Ectodermal cell (in vitro differentiated cells): ENCODE measurements around the gene RNASET2.
"Not testable (repeated sequence)": the region's sequence is repeated elsewhere in the genome, so short reads cannot be mapped to it uniquely, and the experiment has no call there.

Experiments used
- H3K27ac ChIP-seq: 2 replicates; pipeline ENCODE4 v1.7.0; 2013; ENCODE audit warnings: mild to moderate bottlenecking, low read depth, low read length; ENCODE audit not compliant: insufficient read depth, poor library complexity, severe bottlenecking
- H3K27me3 ChIP-seq: 2 replicates; pipeline ENCODE4 v1.7.0; 2013; ENCODE audit warnings: mild to moderate bottlenecking, low read length; ENCODE audit not compliant: insufficient read depth, control insufficient read depth, poor library complexity, severe bottlenecking
- H3K36me3 ChIP-seq: one replicate; pipeline ENCODE4 v1.7.0; 2013; ENCODE audit warnings: low read length; ENCODE audit not compliant: control insufficient read depth, insufficient read depth
- H3K4me1 ChIP-seq: one replicate; pipeline ENCODE4 v1.7.0; 2013; ENCODE audit warnings: low read length; ENCODE audit not compliant: control insufficient read depth, insufficient read depth
- H3K4me3 ChIP-seq: 2 replicates; pipeline ENCODE4 v1.7.0; 2013; ENCODE audit warnings: low read depth, low read length, control low read depth; ENCODE audit not compliant: insufficient read depth
- H3K9me3 ChIP-seq: 2 replicates; pipeline ENCODE4 v1.7.0; 2013; ENCODE audit warnings: mild to moderate bottlenecking, low read length, moderate library complexity; ENCODE audit not compliant: control insufficient read depth
- WGBS, 2 experiments: methylation state at CpG; one replicate each; pipeline ENCODE4 v1.1.7; 2013; ENCODE audit warnings: missing lambda C conversion rate in 2 of 2; 5-methylcytosine and 5-hydroxymethylcytosine counted together

Gene RNASET2

GRCh38 chr6:166904101-166904746, 52.1 kb downstream of the RNASET2 start:
- Histone ChIP-seq H3K27me3 (no peaks in the 10 kb centered on the region), H3K4me1 (peaks cover 21% of the 10 kb centered on the region), H3K36me3 (no peaks in the 10 kb centered on the region), H3K9me3 (no peaks in the 10 kb centered on the region), H3K27ac (no peak overlapping the region), H3K4me3 (no peak overlapping the region)
- 49 to 56% methylated on average over 23 of the region's 23 CpGs for WGBS, 2 experiments

- Histone ChIP-seq H3K27me3 (no peaks in the 10 kb centered on the region), H3K36me3 (no peaks in the 10 kb centered on the region), H3K4me3 (no peak overlapping the region), H3K27ac (no peak overlapping the region), H3K4me1 (peaks cover 21% of the 10 kb centered on the region), H3K9me3 (no peaks in the 10 kb centered on the region)
- 88 to 89% methylated on average over 13 of the region's 13 CpGs for WGBS, 2 experiments
These were observed 52.9 kb downstream of the RNASET2 start for GRCh38 chr6:166903500-166903899.

GRCh38 chr6:166903027-166903426, 53.3 kb downstream of the RNASET2 start:
- Histone ChIP-seq H3K4me1 (peaks cover 21% of the 10 kb centered on the region), H3K9me3 (no peaks in the 10 kb centered on the region), H3K4me3 (no peak overlapping the region), H3K27me3 (no peaks in the 10 kb centered on the region), H3K27ac (no peak overlapping the region), H3K36me3 (no peaks in the 10 kb centered on the region)
- 87 to 91% methylated on average over 8 of the region's 8 CpGs for WGBS, 2 experiments

- Histone ChIP-seq H3K9me3 (no peaks in the 10 kb centered on the region), H3K4me3 (no peak overlapping the region), H3K27ac (no peak overlapping the region), H3K36me3 (no peaks in the 10 kb centered on the region), H3K27me3 (no peaks in the 10 kb centered on the region), H3K4me1 (peaks cover 21% of the 10 kb centered on the region)
- 95% methylated on average over 33 of the region's 33 CpGs for WGBS, 2 experiments
These were observed 54.1 kb downstream of the RNASET2 start for GRCh38 chr6:166902211-166902755.

GRCh38 chr6:166901626-166902025, 54.7 kb downstream of the RNASET2 start:
- Histone ChIP-seq H3K9me3 (no peaks in the 10 kb centered on the region), H3K27me3 (no peaks in the 10 kb centered on the region)
- WGBS, 2 experiments, result 96 to 97% methylated on average over 45 of the region's 45 CpGs

GRCh38 chr6:166900956-166901607, 55.3 kb downstream of the RNASET2 start:
- Histone ChIP-seq H3K4me3 (no peak overlapping the region), H3K27me3 (no peaks in the 10 kb centered on the region), H3K4me1 (peaks cover 21% of the 10 kb centered on the region), H3K27ac (no peak overlapping the region), H3K9me3 (no peaks in the 10 kb centered on the region), H3K36me3 (no peaks in the 10 kb centered on the region)
- WGBS, 2 experiments, result 95 to 96% methylated on average over 53 of the region's 53 CpGs

More at GRCh38 chr6:166901626-166902025, 54.7 kb downstream of the RNASET2 start:
- Histone ChIP-seq H3K36me3 (no peaks in the 10 kb centered on the region), H3K4me3 (no peak overlapping the region), H3K27ac (no peak overlapping the region), H3K4me1 (peaks cover 21% of the 10 kb centered on the region)

- no peaks in the 10 kb centered on the region for H3K36me3 ChIP-seq
- no peaks in the 10 kb centered on the region for H3K9me3 ChIP-seq
- no peak overlapping the region for H3K27ac ChIP-seq
- WGBS, 2 experiments, result 96% methylated on average over 61 of the region's 61 CpGs
- peaks cover 21% of the 10 kb centered on the region for H3K4me1 ChIP-seq
- H3K27me3 ChIP-seq, result no peaks in the 10 kb centered on the region
- no peak overlapping the region for H3K4me3 ChIP-seq
These were observed 56.1 kb downstream of the RNASET2 start for GRCh38 chr6:166900130-166900708.

GRCh38 chr6:166898910-166899309, 57.4 kb downstream of the RNASET2 start:
- no peaks in the 10 kb centered on the region for H3K9me3 ChIP-seq
- H3K27me3 ChIP-seq, result no peaks in the 10 kb centered on the region
- 95 to 96% methylated on average over 36 of the region's 36 CpGs for WGBS, 2 experiments
- no peak overlapping the region for H3K4me3 ChIP-seq
- no peak overlapping the region for H3K27ac ChIP-seq
- peaks cover 10% of the 10 kb centered on the region for H3K4me1 ChIP-seq
- no peaks in the 10 kb centered on the region for H3K36me3 ChIP-seq

- 92 to 95% methylated on average over 6 of the region's 7 CpGs for WGBS, 2 experiments
- not testable (repeated sequence) for H3K27me3 ChIP-seq, H3K4me3 ChIP-seq, H3K9me3 ChIP-seq, H3K27ac ChIP-seq, H3K36me3 ChIP-seq, H3K4me1 ChIP-seq
These were observed 61.7 kb downstream of the RNASET2 start for GRCh38 chr6:166894614-166895013.

- WGBS, 2 experiments, result 59 to 61% methylated on average over 4 to 5 of the region's 5 CpGs
- not testable (repeated sequence) for H3K4me3 ChIP-seq, H3K27me3 ChIP-seq, H3K27ac ChIP-seq, H3K4me1 ChIP-seq, H3K9me3 ChIP-seq, H3K36me3 ChIP-seq
These were observed 63.9 kb downstream of the RNASET2 start for GRCh38 chr6:166892472-166892871.
